ENCODE data around the gene MYBPC3. TPM values are rescaled to one million over a fixed set of nuclear protein-coding genes. Genes with fewer than 3 reads are reported as not detected.

Gene MYBPC3
- total RNA-seq, 1 donor from 2014 or later: not detected

DNA sequence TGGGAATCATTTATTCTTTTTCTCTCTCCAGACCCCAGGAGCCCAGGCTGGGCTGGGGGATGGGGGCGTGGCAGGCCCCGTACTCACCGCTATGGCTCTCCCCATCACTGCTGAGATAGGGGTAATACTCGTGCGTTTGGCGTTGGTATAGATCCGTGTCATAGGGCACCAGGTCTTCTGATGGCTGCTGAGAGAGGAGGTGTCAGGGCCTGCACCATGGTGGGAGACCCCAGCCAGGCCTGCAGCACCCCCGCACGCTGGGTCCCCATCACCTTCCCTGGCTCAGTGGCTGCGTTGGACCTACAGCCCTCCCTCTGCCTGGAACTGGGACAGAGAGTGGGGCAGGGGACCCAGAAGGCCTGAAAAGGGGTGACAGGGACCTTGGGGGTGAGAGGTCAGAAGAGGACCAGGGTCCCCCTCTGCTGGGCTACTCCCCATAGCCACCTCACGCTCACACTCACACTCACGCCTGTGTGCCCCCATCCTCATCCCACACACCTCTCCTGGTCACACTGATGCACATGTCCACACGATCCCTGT is 23.1 kb upstream of the MYBPC3 start:
- no peaks in the 10 kb centered on the region for H3K9me3 Mint-ChIP-seq (ENCODE audit: unreplicated experiment)
- H3K36me3 Mint-ChIP-seq (ENCODE audit: unreplicated experiment): no peaks in the 10 kb centered on the region
- no peak for DNase-seq
- H3K4me3 Mint-ChIP-seq (ENCODE audit: unreplicated experiment): no peak overlapping the region
- TF ChIP-seq, protein P1, sequence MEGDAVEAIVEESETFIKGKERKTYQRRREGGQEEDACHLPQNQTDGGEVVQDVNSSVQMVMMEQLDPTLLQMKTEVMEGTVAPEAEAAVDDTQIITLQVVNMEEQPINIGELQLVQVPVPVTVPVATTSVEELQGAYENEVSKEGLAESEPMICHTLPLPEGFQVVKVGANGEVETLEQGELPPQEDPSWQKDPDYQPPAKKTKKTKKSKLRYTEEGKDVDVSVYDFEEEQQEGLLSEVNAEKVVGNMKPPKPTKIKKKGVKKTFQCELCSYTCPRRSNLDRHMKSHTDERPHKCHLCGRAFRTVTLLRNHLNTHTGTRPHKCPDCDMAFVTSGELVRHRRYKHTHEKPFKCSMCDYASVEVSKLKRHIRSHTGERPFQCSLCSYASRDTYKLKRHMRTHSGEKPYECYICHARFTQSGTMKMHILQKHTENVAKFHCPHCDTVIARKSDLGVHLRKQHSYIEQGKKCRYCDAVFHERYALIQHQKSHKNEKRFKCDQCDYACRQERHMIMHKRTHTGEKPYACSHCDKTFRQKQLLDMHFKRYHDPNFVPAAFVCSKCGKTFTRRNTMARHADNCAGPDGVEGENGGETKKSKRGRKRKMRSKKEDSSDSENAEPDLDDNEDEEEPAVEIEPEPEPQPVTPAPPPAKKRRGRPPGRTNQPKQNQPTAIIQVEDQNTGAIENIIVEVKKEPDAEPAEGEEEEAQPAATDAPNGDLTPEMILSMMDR (IDR thresholded peaks at IDR 0.05; ENCODE audit: partially characterized antibody, unreplicated experiment): no peak
- no peaks in the 10 kb centered on the region for H3K4me1 Mint-ChIP-seq (ENCODE audit: low read depth, unreplicated experiment)
- H3K27me3 Mint-ChIP-seq (ENCODE audit: unreplicated experiment): peaks cover 4% of the 10 kb centered on the region
- no peak overlapping the region for H3K27ac Mint-ChIP-seq (ENCODE audit: unreplicated experiment)

DNA sequence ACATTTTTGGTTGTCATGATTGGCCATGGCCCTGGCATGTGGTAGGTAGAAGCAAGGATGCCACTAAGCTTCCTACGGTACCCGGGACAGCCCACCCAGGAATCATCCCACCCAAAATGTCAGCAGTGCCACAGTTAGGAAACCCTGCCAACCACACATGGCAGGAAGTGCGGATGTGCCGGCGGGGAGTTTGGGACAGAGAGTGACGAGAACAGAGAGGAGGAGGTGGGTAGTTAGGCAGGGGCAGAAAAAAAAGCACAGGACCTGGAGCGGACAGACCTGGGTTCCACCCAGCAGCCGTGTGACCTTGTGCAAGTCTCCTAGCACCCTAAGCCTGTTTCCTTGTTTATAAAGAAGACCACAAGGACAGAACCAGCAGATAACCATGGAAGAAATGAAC is 22.5 kb upstream of the MYBPC3 start:
- DNase-seq: no peak
- TF ChIP-seq, protein P1 (IDR thresholded peaks at IDR 0.05; ENCODE audit: partially characterized antibody, unreplicated experiment): no peak
- Mint-ChIP-seq H3K27ac (ENCODE audit: unreplicated experiment) (no peak overlapping the region), H3K9me3 (ENCODE audit: unreplicated experiment) (no peaks in the 10 kb centered on the region), H3K4me1 (ENCODE audit: low read depth, unreplicated experiment) (no peaks in the 10 kb centered on the region), H3K36me3 (ENCODE audit: unreplicated experiment) (no peaks in the 10 kb centered on the region), H3K4me3 (ENCODE audit: unreplicated experiment) (no peak overlapping the region), H3K27me3 (ENCODE audit: unreplicated experiment) (peaks cover 4% of the 10 kb centered on the region)

DNA sequence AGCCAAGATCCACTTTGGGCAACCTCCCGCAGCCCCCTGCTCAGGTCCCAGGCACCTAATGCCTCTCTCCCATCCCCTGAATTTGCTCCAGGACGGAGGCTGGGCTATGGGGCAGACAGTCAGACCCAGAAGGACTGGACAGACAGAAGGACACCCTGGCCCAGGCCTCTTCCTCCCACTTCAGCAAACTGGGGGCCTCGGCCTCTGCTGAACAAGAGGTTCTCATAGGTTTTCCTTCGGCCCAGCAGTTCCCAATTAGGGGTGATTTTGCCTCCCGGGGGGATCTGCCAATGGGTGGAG is 22.2 kb upstream of the MYBPC3 start:
- TF ChIP-seq, protein P1 (IDR thresholded peaks at IDR 0.05; ENCODE audit: partially characterized antibody, unreplicated experiment): no peak
- no peak for DNase-seq
- no peak overlapping the region for H3K4me3 Mint-ChIP-seq (ENCODE audit: unreplicated experiment)
- no peaks in the 10 kb centered on the region for H3K36me3 Mint-ChIP-seq (ENCODE audit: unreplicated experiment)
- no peak overlapping the region for H3K27ac Mint-ChIP-seq (ENCODE audit: unreplicated experiment)
- no peaks in the 10 kb centered on the region for H3K4me1 Mint-ChIP-seq (ENCODE audit: low read depth, unreplicated experiment)
- H3K9me3 Mint-ChIP-seq (ENCODE audit: unreplicated experiment): no peaks in the 10 kb centered on the region
- H3K27me3 Mint-ChIP-seq (ENCODE audit: unreplicated experiment): peaks cover 4% of the 10 kb centered on the region

DNA sequence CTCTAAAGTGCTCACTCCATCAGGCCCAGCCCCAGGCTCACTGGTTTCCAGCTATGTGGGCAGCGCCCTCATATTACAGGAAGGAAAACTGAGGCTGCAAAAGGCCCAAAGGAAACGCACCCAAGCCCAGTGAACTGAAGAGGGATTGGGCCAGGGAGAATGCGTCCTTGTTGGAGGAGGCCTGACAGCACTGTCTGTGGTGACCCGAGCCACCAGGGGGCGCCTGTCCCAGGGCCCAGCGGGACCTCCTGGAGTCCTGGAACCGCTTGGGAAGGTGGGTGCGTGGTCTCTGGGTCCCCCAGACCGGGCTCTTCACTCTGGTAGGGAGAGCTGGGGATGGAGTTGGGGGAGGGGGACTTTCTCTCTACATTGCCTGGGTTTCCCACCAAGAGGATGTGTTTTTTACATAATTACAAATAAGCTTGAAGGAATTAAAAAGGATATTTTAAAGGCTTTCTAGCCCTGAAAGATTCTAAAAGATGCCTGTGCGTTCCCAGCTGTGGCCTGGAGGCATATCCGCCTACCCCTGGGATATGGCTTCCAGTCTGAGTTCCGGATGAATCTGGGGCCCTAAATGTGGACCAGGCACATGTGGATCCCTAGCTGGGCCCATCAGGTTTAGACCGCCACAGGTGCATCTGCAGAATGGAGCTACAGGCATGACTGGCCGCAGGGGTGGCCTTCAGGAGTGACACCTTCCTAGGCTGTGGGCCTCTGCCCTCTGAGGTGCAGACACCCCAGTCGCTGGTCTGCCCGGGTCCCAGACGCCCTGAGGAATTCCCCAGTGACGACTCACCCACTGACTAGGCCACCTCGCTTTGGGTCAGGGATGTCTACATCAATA is 21.6 kb upstream of the MYBPC3 start:
- peak; percentile 91 for DNase-seq
- Mint-ChIP-seq H3K9me3 (ENCODE audit: unreplicated experiment) (no peaks in the 10 kb centered on the region), H3K36me3 (ENCODE audit: unreplicated experiment) (no peaks in the 10 kb centered on the region), H3K27ac (ENCODE audit: unreplicated experiment) (no peak overlapping the region), H3K27me3 (ENCODE audit: unreplicated experiment) (peaks cover 4% of the 10 kb centered on the region), H3K4me1 (ENCODE audit: low read depth, unreplicated experiment) (no peaks in the 10 kb centered on the region), H3K4me3 (ENCODE audit: unreplicated experiment) (no peak overlapping the region)
- TF ChIP-seq, protein P1 (IDR thresholded peaks at IDR 0.05; ENCODE audit: partially characterized antibody, unreplicated experiment): peak; percentile 93

DNA sequence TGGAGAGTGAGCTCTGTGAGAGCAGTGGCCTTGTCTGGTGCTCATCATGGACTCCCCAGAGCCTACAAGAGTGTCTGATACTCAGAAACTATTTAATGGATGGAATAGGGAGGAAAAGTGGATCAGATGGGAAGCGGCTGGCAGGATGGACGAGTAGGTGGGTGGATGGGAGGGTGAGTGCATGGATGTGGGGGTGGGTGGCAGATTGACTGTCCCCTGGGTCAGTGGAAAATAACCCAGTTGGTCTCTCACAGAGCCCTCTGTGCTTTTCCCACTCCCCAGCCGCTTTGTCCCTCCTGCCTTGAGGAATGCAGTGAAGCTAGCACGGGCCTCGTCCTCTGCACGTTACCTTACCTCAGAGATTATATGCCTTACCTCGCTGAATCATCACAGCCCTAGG is 19.9 kb upstream of the MYBPC3 start:
- TF ChIP-seq, protein P1 (IDR thresholded peaks at IDR 0.05; ENCODE audit: partially characterized antibody, unreplicated experiment): no peak
- H3K27ac Mint-ChIP-seq (ENCODE audit: unreplicated experiment): no peak overlapping the region
- H3K36me3 Mint-ChIP-seq (ENCODE audit: unreplicated experiment): no peaks in the 10 kb centered on the region
- H3K27me3 Mint-ChIP-seq (ENCODE audit: unreplicated experiment): peaks cover 4% of the 10 kb centered on the region
- no peak overlapping the region for H3K4me3 Mint-ChIP-seq (ENCODE audit: unreplicated experiment)
- no peaks in the 10 kb centered on the region for H3K9me3 Mint-ChIP-seq (ENCODE audit: unreplicated experiment)
- DNase-seq: no peak
- H3K4me1 Mint-ChIP-seq (ENCODE audit: low read depth, unreplicated experiment): no peaks in the 10 kb centered on the region

Measured in glutamatergic neuron (in vitro differentiated cells).